ENCODE results near the gene STT3B.

STT3B gene

DNA sequence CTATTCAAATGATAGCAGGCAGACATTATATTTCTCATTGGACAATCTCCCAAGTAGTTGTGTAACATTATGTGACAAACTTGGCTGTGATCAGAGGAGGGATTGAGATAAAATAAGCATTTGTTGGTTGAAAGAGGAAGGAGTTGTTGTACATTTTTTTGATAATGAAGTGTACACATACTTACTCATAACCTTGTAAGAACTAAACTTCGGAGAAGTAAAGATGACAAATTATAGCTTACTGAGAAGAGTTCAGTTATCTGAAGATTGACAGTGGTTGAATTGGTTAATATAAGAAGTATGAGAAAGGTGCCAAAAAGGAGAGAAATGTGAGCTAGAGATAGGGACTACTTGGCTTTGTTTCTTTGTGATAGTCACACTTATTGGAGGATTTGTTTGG is 32.6 kb downstream of the STT3B start:
- TF ChIP-seq SIN3A (IDR thresholded peaks at IDR 0.05; ENCODE audit: borderline replicate concordance, insufficient read depth, low read length) (no peak), TAF1 (IDR thresholded peaks at IDR 0.05; ENCODE audit: borderline replicate concordance, insufficient read depth, low read length) (no peak), FOXP2 (optimal IDR thresholded peaks at IDR 0.05; ENCODE audit: borderline replicate concordance, extremely low read depth, extremely low read length, insufficient read depth) (no peak)
- TF ChIP-seq, protein P1, sequence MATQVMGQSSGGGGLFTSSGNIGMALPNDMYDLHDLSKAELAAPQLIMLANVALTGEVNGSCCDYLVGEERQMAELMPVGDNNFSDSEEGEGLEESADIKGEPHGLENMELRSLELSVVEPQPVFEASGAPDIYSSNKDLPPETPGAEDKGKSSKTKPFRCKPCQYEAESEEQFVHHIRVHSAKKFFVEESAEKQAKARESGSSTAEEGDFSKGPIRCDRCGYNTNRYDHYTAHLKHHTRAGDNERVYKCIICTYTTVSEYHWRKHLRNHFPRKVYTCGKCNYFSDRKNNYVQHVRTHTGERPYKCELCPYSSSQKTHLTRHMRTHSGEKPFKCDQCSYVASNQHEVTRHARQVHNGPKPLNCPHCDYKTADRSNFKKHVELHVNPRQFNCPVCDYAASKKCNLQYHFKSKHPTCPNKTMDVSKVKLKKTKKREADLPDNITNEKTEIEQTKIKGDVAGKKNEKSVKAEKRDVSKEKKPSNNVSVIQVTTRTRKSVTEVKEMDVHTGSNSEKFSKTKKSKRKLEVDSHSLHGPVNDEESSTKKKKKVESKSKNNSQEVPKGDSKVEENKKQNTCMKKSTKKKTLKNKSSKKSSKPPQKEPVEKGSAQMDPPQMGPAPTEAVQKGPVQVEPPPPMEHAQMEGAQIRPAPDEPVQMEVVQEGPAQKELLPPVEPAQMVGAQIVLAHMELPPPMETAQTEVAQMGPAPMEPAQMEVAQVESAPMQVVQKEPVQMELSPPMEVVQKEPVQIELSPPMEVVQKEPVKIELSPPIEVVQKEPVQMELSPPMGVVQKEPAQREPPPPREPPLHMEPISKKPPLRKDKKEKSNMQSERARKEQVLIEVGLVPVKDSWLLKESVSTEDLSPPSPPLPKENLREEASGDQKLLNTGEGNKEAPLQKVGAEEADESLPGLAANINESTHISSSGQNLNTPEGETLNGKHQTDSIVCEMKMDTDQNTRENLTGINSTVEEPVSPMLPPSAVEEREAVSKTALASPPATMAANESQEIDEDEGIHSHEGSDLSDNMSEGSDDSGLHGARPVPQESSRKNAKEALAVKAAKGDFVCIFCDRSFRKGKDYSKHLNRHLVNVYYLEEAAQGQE (IDR thresholded peaks at IDR 0.05; ENCODE audit: insufficient read depth in 1 of 2, low read depth in 2 of 2, low read length in 2 of 2) = no peak

DNA sequence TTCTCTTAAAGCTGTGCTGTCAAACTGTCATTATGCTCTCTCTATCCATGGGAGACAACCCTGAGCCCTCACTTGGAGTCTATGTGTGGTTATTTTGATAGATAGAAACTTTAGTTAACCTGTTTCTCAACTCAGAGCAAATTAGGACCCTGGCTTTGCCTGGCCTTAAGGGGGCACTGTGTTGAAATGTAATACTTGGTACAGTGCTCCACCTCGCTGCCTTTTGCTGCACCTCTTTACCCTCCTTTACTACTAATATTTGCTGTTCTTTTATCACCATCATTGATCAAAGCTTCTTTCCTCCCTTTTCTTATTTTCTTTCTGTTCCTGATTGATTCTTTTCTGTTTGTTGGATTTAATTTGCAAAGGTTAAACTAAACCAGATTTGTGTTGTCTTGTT is 34.3 kb downstream of the STT3B start:
- TF ChIP-seq SIN3A (IDR thresholded peaks at IDR 0.05; ENCODE audit: borderline replicate concordance, insufficient read depth, low read length) = no peak
- no peak for TF ChIP-seq FOXP2 (optimal IDR thresholded peaks at IDR 0.05; ENCODE audit: borderline replicate concordance, extremely low read depth, extremely low read length, insufficient read depth)
- TF ChIP-seq, protein P1 (IDR thresholded peaks at IDR 0.05; ENCODE audit: insufficient read depth in 1 of 2, low read depth in 2 of 2, low read length in 2 of 2) = no peak
- TF ChIP-seq TAF1 (IDR thresholded peaks at IDR 0.05; ENCODE audit: borderline replicate concordance, insufficient read depth, low read length) = no peak
- no peak for TF ChIP-seq POLR2AphosphoS5 (IDR thresholded peaks at IDR 0.05; ENCODE audit: low read depth, low read length)

GRCh38 chr3:31568649-31569048 is 35.9 kb downstream of the STT3B start:
- no peak for TF ChIP-seq TAF1 (IDR thresholded peaks at IDR 0.05; ENCODE audit: borderline replicate concordance, insufficient read depth, low read length)
- TF ChIP-seq POLR2AphosphoS5 (IDR thresholded peaks at IDR 0.05; ENCODE audit: low read depth, low read length) = no peak
- TF ChIP-seq, protein P1 (IDR thresholded peaks at IDR 0.05; ENCODE audit: insufficient read depth in 1 of 2, low read depth in 2 of 2, low read length in 2 of 2) = no peak
- TF ChIP-seq FOXP2 (optimal IDR thresholded peaks at IDR 0.05; ENCODE audit: borderline replicate concordance, extremely low read depth, extremely low read length, insufficient read depth) = no peak
- TF ChIP-seq SIN3A (IDR thresholded peaks at IDR 0.05; ENCODE audit: borderline replicate concordance, insufficient read depth, low read length) = no peak

- TF ChIP-seq FOXP2 (optimal IDR thresholded peaks at IDR 0.05; ENCODE audit: borderline replicate concordance, extremely low read depth, extremely low read length, insufficient read depth) = no peak
- TF ChIP-seq POLR2AphosphoS5 (IDR thresholded peaks at IDR 0.05; ENCODE audit: low read depth, low read length) = no peak
- no peak for TF ChIP-seq SIN3A (IDR thresholded peaks at IDR 0.05; ENCODE audit: borderline replicate concordance, insufficient read depth, low read length)
- TF ChIP-seq TAF1 (IDR thresholded peaks at IDR 0.05; ENCODE audit: borderline replicate concordance, insufficient read depth, low read length) = no peak
- TF ChIP-seq, protein P1 (IDR thresholded peaks at IDR 0.05; ENCODE audit: insufficient read depth in 1 of 2, low read depth in 2 of 2, low read length in 2 of 2) = no peak
Measured at GRCh38 chr3:31571325-31571724, 38.6 kb downstream of the STT3B start.

Measured in PFSK-1 (cell line).